Measurements from ENCODE around the gene COL6A3.

GRCh38 chr2:237326266-237327171 lies 87.4 kb downstream of the COL6A3 start:
- TF ChIP-seq CTCF (IDR thresholded peaks at IDR 0.05) (no peak), POLR2AphosphoS5 (IDR thresholded peaks at IDR 0.05) (peak; percentile 53), POLR2A (IDR thresholded peaks at IDR 0.05) (no peak)

Data from prostate gland (tissue), 2 donors.